Liver (tissue), 9 donors: ENCODE measurements around the gene PON3. TPM values are rescaled to one million over a fixed set of nuclear protein-coding genes. Genes with fewer than 3 reads are reported as not detected.

Experiments
- DNase-seq: peaks from one replicate; pipeline ENCODE4 v3.0.0-alpha.2; 2017; ENCODE audit warnings: low spot score
- H3K27ac ChIP-seq, 2 donors: one replicate each; pipeline ENCODE4 v1.7.0; 2013; ENCODE audit warnings: inconsistent platforms in 2 of 2, low read length in 2 of 2, control low read depth in 1 of 2, low read depth in 1 of 2, mild to moderate bottlenecking in 1 of 2
- H3K27me3 ChIP-seq, 4 donors: one replicate each; pipeline versions ENCODE4 v1.6.1 to v1.7.0; 2013; ENCODE audit warnings: low read length in 3 of 4, inconsistent platforms in 1 of 4, mild to moderate bottlenecking in 1 of 4, moderate library complexity in 1 of 4; ENCODE audit not compliant: control insufficient read depth in 4 of 4, insufficient read depth in 4 of 4
- H3K36me3 ChIP-seq, 4 donors: one replicate each; pipeline versions ENCODE4 v1.6.1 to v1.7.0; 2013; ENCODE audit warnings: low read length in 3 of 4, mild to moderate bottlenecking in 3 of 4, low read depth in 1 of 4, moderate library complexity in 1 of 4; ENCODE audit not compliant: control insufficient read depth in 4 of 4, insufficient read depth in 3 of 4
- H3K4me1 ChIP-seq, 4 donors: one replicate each; pipeline versions ENCODE4 v1.6.1 to v1.7.0; 2013; ENCODE audit warnings: low read length in 3 of 4, mild to moderate bottlenecking in 3 of 4, moderate library complexity in 1 of 4; ENCODE audit not compliant: control insufficient read depth in 4 of 4, insufficient read depth in 4 of 4
- H3K4me3 ChIP-seq, 3 donors: one replicate each; pipeline versions ENCODE4 v1.6.1 to v1.7.0; 2013; ENCODE audit warnings: low read length in 3 of 3, control low read depth in 1 of 3, low read depth in 1 of 3, mild to moderate bottlenecking in 1 of 3
- H3K9ac ChIP-seq, 2 donors: one replicate each; pipeline ENCODE4 v1.7.0; 2013; ENCODE audit warnings: low read length in 2 of 2, mild to moderate bottlenecking in 2 of 2, moderate library complexity in 2 of 2, control low read depth in 1 of 2, low read depth in 1 of 2
- H3K9me3 ChIP-seq, 4 donors: one replicate each; pipeline versions ENCODE4 v1.6.1 to v1.7.0; 2013; ENCODE audit warnings: low read length in 3 of 4; ENCODE audit not compliant: control insufficient read depth in 4 of 4
- EGR1 ChIP-seq, 2 donors: IDR thresholded peaks; 2 replicates each; pipeline ENCODE4 v1.6.1; 2016 to 2018; ENCODE audit warnings: antibody characterized with exemption in 2 of 2, low read depth in 2 of 2
- FOXA1 ChIP-seq: IDR thresholded peaks from 2 replicates; pipeline ENCODE4 v1.6.1; 2016; ENCODE audit warnings: antibody characterized with exemption
- FOXA2 ChIP-seq: IDR thresholded peaks from 2 replicates; pipeline ENCODE4 v1.6.1; 2016; ENCODE audit warnings: antibody characterized with exemption
- GABPA ChIP-seq, 2 donors: IDR thresholded peaks in 1 of 2; conservative IDR thresholded peaks in 1 of 2; 2 replicates each; pipeline ENCODE4 v1.6.1; 2016; ENCODE audit warnings: antibody characterized with exemption in 2 of 2, mild to moderate bottlenecking in 1 of 2, moderate library complexity in 1 of 2
- HNF4G ChIP-seq: IDR thresholded peaks from 2 replicates; pipeline ENCODE4 v1.6.1; 2016; ENCODE audit warnings: antibody characterized with exemption
- JUND ChIP-seq, 2 donors: IDR thresholded peaks; 2 replicates each; pipeline ENCODE4 v1.6.1; 2016; ENCODE audit warnings: antibody characterized with exemption in 2 of 2
- NR2F2 ChIP-seq: IDR thresholded peaks from 2 replicates; pipeline ENCODE4 v1.6.1; 2016; ENCODE audit warnings: antibody characterized with exemption
- RAD21 ChIP-seq, 2 donors: IDR thresholded peaks; 2 replicates each; pipeline ENCODE4 v1.6.1; 2016; ENCODE audit warnings: antibody characterized with exemption in 2 of 2, mild to moderate bottlenecking in 2 of 2
- SP1 ChIP-seq: IDR thresholded peaks from 2 replicates; pipeline ENCODE4 v1.6.1; 2018; ENCODE audit warnings: antibody characterized with exemption, mild to moderate bottlenecking
- TAF1 ChIP-seq: conservative IDR thresholded peaks from 2 replicates; pipeline ENCODE4 v1.6.1; 2016; ENCODE audit warnings: antibody characterized with exemption, mild to moderate bottlenecking
- YY1 ChIP-seq: IDR thresholded peaks from 2 replicates; pipeline ENCODE4 v1.6.1; 2016; ENCODE audit warnings: antibody characterized with exemption, mild to moderate bottlenecking
- ZBTB33 ChIP-seq: IDR thresholded peaks from 2 replicates; pipeline ENCODE4 v1.6.1; 2016; ENCODE audit warnings: antibody characterized with exemption
- WGBS: extraction: QIAGEN DNeasy Blood & Tissue Kit; methylation state at CpG from one replicate; pipeline ENCODE4 v1.1.7; 2013; 5-methylcytosine and 5-hydroxymethylcytosine counted together
- polyA plus RNA-seq, 2 donors: library from polyadenylated mRNA; stranded (reverse) in 1 of 2; unstranded in 1 of 2; fragments of 200-250 nt in 1 of 2; fragments of >200 nt in 1 of 2; fragmentation: Nextera tagmentation in 1 of 2; extraction: Ambion mirVana in 1 of 2; gene quantifications; one replicate each; pipeline versions ENCODE4 v1.2.1 to v1.2.3, GENCODE V29; 2013 to 2015
- total RNA-seq, 2 donors: library from RNA; depleted of rRNA; stranded (reverse); fragments of >200 nt; gene quantifications; one replicate each; pipeline ENCODE4 v1.2.3, GENCODE V29; 2014
- TF ChIP-seq, protein P1 (sequence below): IDR thresholded peaks from 2 replicates; pipeline ENCODE4 v1.6.1; 2016; ENCODE audit warnings: antibody characterized with exemption
- donor health status: healthy.
- donor health status: healthy.
- donor health status: healthy.
- donor health status: healthy.
- donor health status: healthy.

Gene PON3
- total and polyA plus RNA-seq, 4 donors, result 60.0 to 476 (median 247) TPM

GRCh38 chr7:95376632-95377400 is 19.4 kb downstream of the PON3 start:
- no peak overlapping the region for H3K27ac ChIP-seq
- no peak for DNase-seq
- H3K9me3 ChIP-seq, result no peaks in the 10 kb centered on the region
- H3K4me3 ChIP-seq, result no peak overlapping the region
- H3K27me3 ChIP-seq, result no peaks in the 10 kb centered on the region
- TF ChIP-seq TAF1 (no peak), NR2F2 (no peak), JUND (IDR thresholded peaks at IDR 0.05) (no peak), GABPA (IDR thresholded peaks at IDR 0.05 in 1 of 2, conservative IDR thresholded peaks at IDR 0.05 in 1 of 2) (no peak), EGR1 (IDR thresholded peaks at IDR 0.05; ENCODE audit: low read depth in 2 of 2) (no peak), ZBTB33 (no peak), SP1 (no peak), YY1 (no peak), HNF4G (no peak), FOXA2 (no peak), RAD21 (IDR thresholded peaks at IDR 0.05) (no peak), FOXA1 (no peak)
- TF ChIP-seq, protein P1, sequence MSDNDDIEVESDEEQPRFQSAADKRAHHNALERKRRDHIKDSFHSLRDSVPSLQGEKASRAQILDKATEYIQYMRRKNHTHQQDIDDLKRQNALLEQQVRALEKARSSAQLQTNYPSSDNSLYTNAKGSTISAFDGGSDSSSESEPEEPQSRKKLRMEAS, result no peak
- WGBS, result 94% methylated on average over 18 of the region's 18 CpGs
- peaks cover 6 to 20% (median 13%) of the 10 kb centered on the region in 4 donors for H3K36me3 ChIP-seq
- H3K9ac ChIP-seq, result no peak overlapping the region
- H3K4me1 ChIP-seq, result no peaks in the 10 kb centered on the region

GRCh38 chr7:95375591-95376257 is 20.5 kb downstream of the PON3 start:
- no peak overlapping the region for H3K9ac ChIP-seq
- TF ChIP-seq JUND (IDR thresholded peaks at IDR 0.05), result no peak
- no peak for TF ChIP-seq ZBTB33
- TF ChIP-seq EGR1 (IDR thresholded peaks at IDR 0.05; ENCODE audit: low read depth in 2 of 2), result no peak
- TF ChIP-seq SP1, result no peak
- no peak for TF ChIP-seq NR2F2
- 91% methylated on average over 2 of the region's 2 CpGs for WGBS
- DNase-seq, result no peak
- no peaks in the 10 kb centered on the region for H3K4me1 ChIP-seq
- H3K4me3 ChIP-seq, result no peak overlapping the region
- H3K27ac ChIP-seq, result no peak overlapping the region
- no peaks in the 10 kb centered on the region for H3K27me3 ChIP-seq
- H3K9me3 ChIP-seq, result no peaks in the 10 kb centered on the region
- H3K36me3 ChIP-seq, result peaks cover 6 to 24% (median 19%) of the 10 kb centered on the region in 4 donors
